GM19099 (cell line): ENCODE data around the gene LRCH1.

Experiments
- POLR2A ChIP-seq: IDR thresholded peaks from 3 replicates; pipeline ENCODE4 v1.6.1; 2011; ENCODE audit warnings: low read depth; ENCODE audit not compliant: insufficient read length; ENCODE audit errors: extremely low read depth

Gene LRCH1

DNA sequence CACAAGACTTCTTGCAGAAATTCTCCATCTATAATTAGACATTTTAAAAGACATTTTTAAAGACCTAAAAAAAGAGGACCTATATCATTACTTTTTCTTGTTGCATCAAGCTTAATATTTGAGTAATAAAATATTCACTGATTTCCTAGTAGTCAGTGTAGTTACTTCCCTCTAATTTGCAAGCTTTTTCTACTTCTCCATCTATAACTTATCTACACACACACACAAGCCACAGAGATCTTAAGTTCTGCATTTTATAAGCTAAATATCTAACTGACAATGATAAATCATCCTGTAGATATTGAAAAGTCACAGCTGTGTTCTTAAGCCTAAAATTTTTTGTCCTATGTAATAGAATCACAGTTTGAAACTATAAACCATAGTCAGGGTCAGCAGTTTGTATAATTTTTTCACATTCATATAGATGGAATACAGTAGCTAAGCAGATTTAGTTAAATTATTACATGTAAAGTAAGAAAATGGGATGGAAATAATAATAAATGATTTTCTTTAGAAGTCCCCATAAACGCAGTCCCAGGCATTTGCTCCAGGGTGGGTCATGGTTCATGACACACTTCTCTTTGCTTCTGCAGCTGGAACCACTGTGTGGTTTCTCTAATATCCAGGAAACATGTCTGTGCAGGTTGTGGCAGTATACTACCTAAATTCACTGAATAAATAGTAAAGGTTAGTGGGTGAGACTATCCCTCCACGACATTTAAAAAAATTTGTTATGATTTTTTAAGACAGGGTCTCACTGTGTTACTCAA is 183.8 kb downstream of the LRCH1 start:
- TF ChIP-seq POLR2A = no peak

- TF ChIP-seq POLR2A = no peak
Measured at GRCh38 chr13:46738055-46738454, 185.1 kb downstream of the LRCH1 start.

DNA sequence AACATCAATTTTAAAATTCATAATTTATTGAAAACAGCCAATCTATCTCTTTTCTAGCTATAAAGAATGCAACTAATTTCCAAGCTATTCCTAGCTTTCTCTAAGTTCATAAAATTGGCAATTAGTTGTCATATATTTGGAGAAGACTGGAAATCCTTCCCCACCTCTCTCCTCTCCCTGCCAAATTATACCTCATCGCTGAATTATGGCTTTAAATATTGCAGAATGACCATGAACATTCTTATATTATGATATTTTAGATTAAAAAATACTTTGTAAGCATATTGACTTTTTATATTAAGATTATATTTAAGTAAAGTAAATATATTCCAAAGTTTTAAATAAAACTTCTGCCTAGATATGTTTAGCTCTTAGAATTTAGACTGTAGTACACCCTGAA is 185.8 kb downstream of the LRCH1 start:
- TF ChIP-seq POLR2A = no peak

GRCh38 chr13:46739447-46740098 is 186.6 kb downstream of the LRCH1 start:
- TF ChIP-seq POLR2A = no peak

DNA sequence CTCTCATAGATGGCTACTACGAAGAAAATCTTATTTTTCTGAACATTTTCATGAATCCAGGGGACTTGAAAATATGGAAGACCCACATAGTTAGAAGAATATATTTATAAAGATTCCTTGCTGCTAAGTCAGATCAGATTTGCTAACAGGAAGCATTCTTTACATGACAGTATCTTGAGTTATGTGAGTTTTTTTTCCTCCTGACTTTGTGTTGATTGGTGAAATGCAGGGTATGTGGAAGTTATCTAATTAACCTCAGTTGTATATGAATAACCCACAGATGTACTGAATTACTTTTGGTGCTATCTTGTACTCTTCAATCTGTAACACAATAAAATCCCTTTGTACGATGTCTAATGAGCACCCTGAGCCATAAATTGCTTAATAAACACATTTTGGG is 190.2 kb downstream of the LRCH1 start:
- no peak for TF ChIP-seq POLR2A

DNA sequence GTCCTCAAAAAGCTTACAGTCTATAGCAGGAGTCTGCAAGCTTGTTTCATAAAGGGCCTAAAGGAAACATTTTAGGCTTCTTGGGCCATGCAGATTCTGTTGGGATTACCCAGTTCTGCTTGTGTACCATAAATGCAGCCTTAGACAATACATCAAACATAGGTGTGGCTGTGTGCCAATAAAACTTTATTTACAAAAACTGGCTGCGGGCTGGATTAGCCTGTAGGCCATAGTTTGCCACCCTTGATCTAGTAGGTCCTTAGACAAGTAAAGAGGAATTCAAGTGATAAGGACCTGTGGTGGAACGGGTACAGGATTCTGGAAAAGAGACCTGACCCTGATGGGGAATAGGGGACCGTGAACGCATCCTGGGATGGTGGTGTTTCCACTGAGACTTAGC is 192.1 kb downstream of the LRCH1 start:
- no peak for TF ChIP-seq POLR2A

DNA sequence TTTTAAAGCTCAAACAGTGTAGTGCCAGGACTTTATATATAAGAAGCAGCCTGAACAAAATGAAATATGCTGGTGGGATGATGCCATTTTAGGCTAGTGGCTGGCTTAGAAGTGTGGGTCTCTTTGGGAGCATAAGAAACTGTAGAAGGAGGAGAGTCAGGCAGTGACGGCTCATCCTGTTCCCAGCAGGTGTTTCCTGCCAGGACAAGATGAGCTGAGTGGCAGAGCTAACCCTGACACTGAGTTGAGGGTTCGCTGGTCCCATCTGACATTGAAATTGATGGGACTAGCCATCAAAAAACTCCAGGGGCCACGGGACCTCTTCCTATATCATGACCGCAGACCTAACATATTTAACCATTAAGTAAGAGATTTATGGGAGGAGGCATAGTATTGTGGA is 192.7 kb downstream of the LRCH1 start:
- TF ChIP-seq POLR2A = no peak

GRCh38 chr13:46747031-46747820 is 194.3 kb downstream of the LRCH1 start:
- no peak for TF ChIP-seq POLR2A

GRCh38 chr13:46748300-46748699 is 195.3 kb downstream of the LRCH1 start:
- no peak for TF ChIP-seq POLR2A

- no peak for TF ChIP-seq POLR2A
Measured at GRCh38 chr13:46749951-46750350, 197.0 kb downstream of the LRCH1 start.

DNA sequence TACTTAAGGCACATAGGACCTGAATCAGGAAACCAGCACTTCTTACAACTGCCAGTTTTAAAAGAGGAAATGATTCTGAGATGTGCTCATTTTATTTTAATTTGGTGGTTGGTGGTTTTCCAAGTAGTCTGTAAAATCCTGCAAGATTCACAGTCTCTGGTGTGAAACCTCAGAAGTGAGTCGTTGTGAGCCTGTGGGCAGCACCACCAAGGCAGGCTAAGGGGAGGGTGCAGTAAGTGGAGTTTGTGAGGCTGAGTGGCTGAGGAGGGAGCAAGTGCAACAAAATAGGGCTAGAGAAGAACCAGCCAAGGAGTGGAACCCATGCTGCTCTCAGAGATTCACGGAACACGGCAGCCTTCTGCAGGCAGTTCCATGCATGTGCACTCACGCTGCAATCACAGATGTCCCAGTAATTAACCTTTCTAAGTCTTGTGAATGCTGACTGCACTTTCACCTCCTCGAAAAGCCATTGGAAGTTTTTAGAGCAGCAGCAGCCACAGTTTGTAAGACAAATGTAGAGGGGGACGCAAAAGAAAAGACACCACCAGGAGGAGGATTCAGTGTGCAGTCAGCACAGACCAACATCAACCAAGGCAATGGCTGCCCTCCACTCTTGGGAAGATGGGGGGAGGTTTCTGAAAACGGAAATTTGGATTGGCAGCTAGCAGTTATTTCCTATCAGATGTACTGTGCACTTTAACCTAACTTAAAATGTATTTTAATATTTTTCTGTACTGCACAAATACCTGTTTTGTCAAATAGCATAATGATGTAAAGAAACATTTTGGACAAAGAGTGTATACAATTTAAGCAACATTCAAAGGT is 199.1 kb downstream of the LRCH1 start:
- no peak for TF ChIP-seq POLR2A

- no peak for TF ChIP-seq POLR2A
Measured at GRCh38 chr13:46753137-46753536, 200.2 kb downstream of the LRCH1 start.

GRCh38 chr13:46753917-46754316 is 200.9 kb downstream of the LRCH1 start:
- TF ChIP-seq POLR2A = peak; percentile 18

- TF ChIP-seq POLR2A = no peak
Measured at GRCh38 chr13:46754812-46755211, 201.8 kb downstream of the LRCH1 start.

GRCh38 chr13:46756977-46757376 is 204.0 kb downstream of the LRCH1 start:
- TF ChIP-seq POLR2A = no peak
